HepG2 (cell line): ENCODE data around the gene BCAS3. TPM values are rescaled to one million over a fixed set of nuclear protein-coding genes. Genes with fewer than 3 reads are reported as not detected.

ENCODE experiments used
- BHLHE40 ChIP-seq: IDR thresholded peaks from 2 replicates; pipeline ENCODE4 v1.6.1; 2011; ENCODE audit warnings: low read length, improper control_type of control experiment
- DR1 ChIP-seq: sonication (generic); formaldehyde crosslinking; IDR thresholded peaks from 2 replicates; pipeline ENCODE4 v1.8.0; 2021; ENCODE audit warnings: mild to moderate bottlenecking, missing genetic modification reagents, inconsistent platforms
- FOXC1 ChIP-seq: sonication (generic); formaldehyde crosslinking; IDR thresholded peaks from 2 replicates; pipeline ENCODE4 v1.8.0; 2022; ENCODE audit warnings: mild to moderate bottlenecking, missing genetic modification reagents, borderline replicate concordance
- JUN ChIP-seq: sonication (generic); formaldehyde crosslinking; IDR thresholded peaks from 2 replicates; pipeline ENCODE4 v1.4.0; 2020; ENCODE audit warnings: mild to moderate bottlenecking, missing genetic modification reagents
- SMAD1 ChIP-seq: sonication (generic); formaldehyde crosslinking; IDR thresholded peaks from 2 replicates; pipeline ENCODE4 v1.4.0; 2020; ENCODE audit warnings: missing genetic modification reagents, low read depth, mild to moderate bottlenecking, borderline replicate concordance
- SMAD3 ChIP-seq: sonication (generic); formaldehyde crosslinking; IDR thresholded peaks from 2 replicates; pipeline ENCODE4 v1.4.0; 2020; ENCODE audit warnings: missing genetic modification reagents
- SPEN ChIP-seq: sonication (generic); formaldehyde crosslinking; IDR thresholded peaks from 2 replicates; pipeline ENCODE4 v1.5.1; 2020; ENCODE audit warnings: low read depth, mild to moderate bottlenecking, missing genetic modification reagents
- ZFP37 ChIP-seq: sonication (generic); formaldehyde crosslinking; IDR thresholded peaks from 2 replicates; pipeline ENCODE4 v1.4.0; 2020; ENCODE audit warnings: missing genetic modification reagents, borderline replicate concordance
- ZFP62 ChIP-seq: sonication (generic); formaldehyde crosslinking; IDR thresholded peaks from 2 replicates; pipeline ENCODE4 v1.4.0; 2020; ENCODE audit warnings: missing genetic modification reagents
- ZNF557 ChIP-seq: sonication (generic); formaldehyde crosslinking; IDR thresholded peaks from 2 replicates; pipeline ENCODE4 v1.4.0; 2020; ENCODE audit warnings: missing genetic modification reagents
- ZNF562 ChIP-seq: sonication (generic); formaldehyde crosslinking; IDR thresholded peaks from 2 replicates; pipeline ENCODE4 v1.8.0; 2022; ENCODE audit warnings: missing genetic modification reagents, borderline replicate concordance
- ZSCAN21 ChIP-seq: sonication (generic); formaldehyde crosslinking; IDR thresholded peaks from 2 replicates; pipeline ENCODE4 v1.8.0; 2022; ENCODE audit warnings: mild to moderate bottlenecking, missing genetic modification reagents, moderate library complexity, borderline replicate concordance
- polyA plus RNA-seq, 8 experiments: library from polyadenylated mRNA; depleted of rRNA in 3 of 8; stranded (reverse) in 7 of 8; unstranded in 1 of 8; fragments of >200 nt; fragmentation: Illumina TruSeq in 4 of 8; extraction: Trizol in 4 of 8; gene quantifications; 2 replicates each; pipeline versions ENCODE4 v1.2.1 to v1.2.3, GENCODE V29; 2011 to 2016; ENCODE audit warnings: low read depth in 4 of 8, missing spikeins in 1 of 8, mixed read lengths in 1 of 8; ENCODE audit not compliant: insufficient read depth in 1 of 8
- total RNA-seq, 5 experiments: library from RNA; depleted of rRNA; stranded (reverse); fragments of >200 nt; fragmentation: Illumina TruSeq; extraction: Trizol; gene quantifications; 2 replicates each; pipeline ENCODE4 v1.2.3, GENCODE V29; 2016; ENCODE audit warnings: low read depth in 1 of 5
- TF ChIP-seq, protein P1 (sequence below): sonication (generic); formaldehyde crosslinking; IDR thresholded peaks from 2 replicates; pipeline ENCODE4 v1.5.1; 2020; ENCODE audit warnings: mild to moderate bottlenecking, missing genetic modification reagents, borderline replicate concordance
- TF ChIP-seq, protein P2 (sequence below): sonication (generic); formaldehyde crosslinking; conservative IDR thresholded peaks from 2 replicates; pipeline ENCODE4 v1.8.0; 2022; ENCODE audit warnings: mild to moderate bottlenecking, moderate library complexity, missing genetic modification reagents
- TF ChIP-seq, protein P3 (sequence below): sonication (generic); formaldehyde crosslinking; IDR thresholded peaks from 2 replicates; pipeline ENCODE4 v1.5.1; 2020; ENCODE audit warnings: missing genetic modification reagents, mild to moderate bottlenecking, borderline replicate concordance
- TF ChIP-seq, protein P4 (sequence below): sonication (generic); formaldehyde crosslinking; IDR thresholded peaks from 2 replicates; pipeline ENCODE4 v1.8.1; 2023; ENCODE audit warnings: mild to moderate bottlenecking, moderate library complexity, missing genetic modification reagents
- TF ChIP-seq, protein P5 (sequence below): sonication (generic); formaldehyde crosslinking; IDR thresholded peaks from 2 replicates; pipeline ENCODE4 v1.4.0; 2020; ENCODE audit warnings: missing genetic modification reagents

The BCAS3 gene
- total and polyA plus RNA-seq, 2 of the 13 experiments (the other 11 are each of a cell fraction or from before 2014, with no cell fraction given): 10.7 to 11.2 TPM

DNA sequence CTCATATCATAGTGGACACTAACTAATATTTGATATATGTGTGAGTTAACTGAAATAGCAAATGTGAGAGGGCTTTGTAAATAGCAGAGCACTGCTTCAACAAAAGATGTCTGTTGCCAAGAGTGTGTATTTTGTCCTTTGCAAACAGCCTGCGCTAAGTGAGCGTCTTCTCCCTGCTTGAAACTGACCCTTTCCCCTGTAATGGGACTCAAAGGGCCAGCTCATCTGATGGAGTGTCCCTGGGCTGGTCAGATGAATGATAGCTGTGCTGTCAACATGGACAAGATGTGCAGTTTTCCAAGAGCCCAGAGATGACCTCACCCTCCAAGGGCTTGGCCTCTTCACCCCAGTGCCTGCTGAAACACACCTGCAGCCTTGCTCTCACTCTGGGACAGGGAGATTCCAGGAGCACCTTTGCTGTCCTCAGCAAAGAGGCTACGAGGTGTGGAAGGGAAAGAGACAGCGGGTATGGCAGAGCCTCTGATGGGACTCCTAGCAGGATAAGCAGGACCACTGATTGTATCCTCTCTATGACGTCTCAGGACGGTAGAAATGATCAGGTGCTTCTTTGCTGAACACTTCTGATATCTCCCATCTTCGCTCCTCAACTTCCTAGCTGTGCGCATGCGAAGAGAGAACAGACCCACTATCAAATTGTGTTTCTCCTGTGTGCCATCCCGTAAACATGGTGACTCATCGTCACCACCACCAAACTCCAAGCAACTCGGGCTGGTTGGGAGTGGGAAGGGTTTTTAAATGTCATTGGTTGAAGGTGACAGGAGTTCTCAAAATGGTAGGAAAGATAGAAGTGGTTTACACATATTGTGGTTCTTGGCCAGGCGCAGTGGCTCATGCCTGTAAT lies 686.2 kb downstream of the BCAS3 start (continued):
- TF ChIP-seq, protein P1, sequence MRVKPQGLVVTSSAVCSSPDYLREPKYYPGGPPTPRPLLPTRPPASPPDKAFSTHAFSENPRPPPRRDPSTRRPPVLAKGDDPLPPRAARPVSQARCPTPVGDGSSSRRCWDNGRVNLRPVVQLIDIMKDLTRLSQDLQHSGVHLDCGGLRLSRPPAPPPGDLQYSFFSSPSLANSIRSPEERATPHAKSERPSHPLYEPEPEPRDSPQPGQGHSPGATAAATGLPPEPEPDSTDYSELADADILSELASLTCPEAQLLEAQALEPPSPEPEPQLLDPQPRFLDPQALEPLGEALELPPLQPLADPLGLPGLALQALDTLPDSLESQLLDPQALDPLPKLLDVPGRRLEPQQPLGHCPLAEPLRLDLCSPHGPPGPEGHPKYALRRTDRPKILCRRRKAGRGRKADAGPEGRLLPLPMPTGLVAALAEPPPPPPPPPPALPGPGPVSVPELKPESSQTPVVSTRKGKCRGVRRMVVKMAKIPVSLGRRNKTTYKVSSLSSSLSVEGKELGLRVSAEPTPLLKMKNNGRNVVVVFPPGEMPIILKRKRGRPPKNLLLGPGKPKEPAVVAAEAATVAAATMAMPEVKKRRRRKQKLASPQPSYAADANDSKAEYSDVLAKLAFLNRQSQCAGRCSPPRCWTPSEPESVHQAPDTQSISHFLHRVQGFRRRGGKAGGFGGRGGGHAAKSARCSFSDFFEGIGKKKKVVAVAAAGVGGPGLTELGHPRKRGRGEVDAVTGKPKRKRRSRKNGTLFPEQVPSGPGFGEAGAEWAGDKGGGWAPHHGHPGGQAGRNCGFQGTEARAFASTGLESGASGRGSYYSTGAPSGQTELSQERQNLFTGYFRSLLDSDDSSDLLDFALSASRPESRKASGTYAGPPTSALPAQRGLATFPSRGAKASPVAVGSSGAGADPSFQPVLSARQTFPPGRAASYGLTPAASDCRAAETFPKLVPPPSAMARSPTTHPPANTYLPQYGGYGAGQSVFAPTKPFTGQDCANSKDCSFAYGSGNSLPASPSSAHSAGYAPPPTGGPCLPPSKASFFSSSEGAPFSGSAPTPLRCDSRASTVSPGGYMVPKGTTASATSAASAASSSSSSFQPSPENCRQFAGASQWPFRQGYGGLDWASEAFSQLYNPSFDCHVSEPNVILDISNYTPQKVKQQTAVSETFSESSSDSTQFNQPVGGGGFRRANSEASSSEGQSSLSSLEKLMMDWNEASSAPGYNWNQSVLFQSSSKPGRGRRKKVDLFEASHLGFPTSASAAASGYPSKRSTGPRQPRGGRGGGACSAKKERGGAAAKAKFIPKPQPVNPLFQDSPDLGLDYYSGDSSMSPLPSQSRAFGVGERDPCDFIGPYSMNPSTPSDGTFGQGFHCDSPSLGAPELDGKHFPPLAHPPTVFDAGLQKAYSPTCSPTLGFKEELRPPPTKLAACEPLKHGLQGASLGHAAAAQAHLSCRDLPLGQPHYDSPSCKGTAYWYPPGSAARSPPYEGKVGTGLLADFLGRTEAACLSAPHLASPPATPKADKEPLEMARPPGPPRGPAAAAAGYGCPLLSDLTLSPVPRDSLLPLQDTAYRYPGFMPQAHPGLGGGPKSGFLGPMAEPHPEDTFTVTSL: peak; percentile 84; the same call in 1 of the 2 replicates
- TF ChIP-seq FOXC1: 0 out of 2 replicates have a peak, but pooled peaks have one; percentile 34
- no peak for TF ChIP-seq ZFP62 (CRISPR knock-in tag)
- 0 out of 2 replicates have a peak, but pooled peaks have one; percentile 24 for TF ChIP-seq SPEN (CRISPR knock-in tag)
- TF ChIP-seq, protein P2, sequence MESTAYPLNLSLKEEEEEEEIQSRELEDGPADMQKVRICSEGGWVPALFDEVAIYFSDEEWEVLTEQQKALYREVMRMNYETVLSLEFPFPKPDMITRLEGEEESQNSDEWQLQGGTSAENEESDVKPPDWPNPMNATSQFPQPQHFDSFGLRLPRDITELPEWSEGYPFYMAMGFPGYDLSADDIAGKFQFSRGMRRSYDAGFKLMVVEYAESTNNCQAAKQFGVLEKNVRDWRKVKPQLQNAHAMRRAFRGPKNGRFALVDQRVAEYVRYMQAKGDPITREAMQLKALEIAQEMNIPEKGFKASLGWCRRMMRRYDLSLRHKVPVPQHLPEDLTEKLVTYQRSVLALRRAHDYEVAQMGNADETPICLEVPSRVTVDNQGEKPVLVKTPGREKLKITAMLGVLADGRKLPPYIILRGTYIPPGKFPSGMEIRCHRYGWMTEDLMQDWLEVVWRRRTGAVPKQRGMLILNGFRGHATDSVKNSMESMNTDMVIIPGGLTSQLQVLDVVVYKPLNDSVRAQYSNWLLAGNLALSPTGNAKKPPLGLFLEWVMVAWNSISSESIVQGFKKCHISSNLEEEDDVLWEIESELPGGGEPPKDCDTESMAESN (CRISPR knock-in tag): no peak; the same call in 1 of the 2 replicates
- TF ChIP-seq ZNF557 (CRISPR knock-in tag): no peak
- TF ChIP-seq ZNF562: no peak
- TF ChIP-seq ZSCAN21 (CRISPR knock-in tag): no peak
- TF ChIP-seq, protein P3, sequence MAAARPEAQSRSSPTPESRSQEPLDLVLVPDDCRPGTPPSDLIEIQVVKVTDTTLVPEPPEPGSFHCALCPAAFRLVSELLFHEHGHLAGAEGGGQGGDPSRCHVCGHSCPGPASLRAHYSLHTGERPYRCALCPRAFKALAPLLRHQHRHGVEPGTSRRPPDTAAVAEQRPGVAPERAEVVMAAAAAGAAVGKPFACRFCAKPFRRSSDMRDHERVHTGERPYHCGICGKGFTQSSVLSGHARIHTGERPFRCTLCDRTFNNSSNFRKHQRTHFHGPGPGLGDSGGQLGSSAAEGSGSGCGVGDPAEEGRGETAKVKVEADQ: no peak
- no peak for TF ChIP-seq DR1 (CRISPR knock-in tag)
- TF ChIP-seq, protein P4, sequence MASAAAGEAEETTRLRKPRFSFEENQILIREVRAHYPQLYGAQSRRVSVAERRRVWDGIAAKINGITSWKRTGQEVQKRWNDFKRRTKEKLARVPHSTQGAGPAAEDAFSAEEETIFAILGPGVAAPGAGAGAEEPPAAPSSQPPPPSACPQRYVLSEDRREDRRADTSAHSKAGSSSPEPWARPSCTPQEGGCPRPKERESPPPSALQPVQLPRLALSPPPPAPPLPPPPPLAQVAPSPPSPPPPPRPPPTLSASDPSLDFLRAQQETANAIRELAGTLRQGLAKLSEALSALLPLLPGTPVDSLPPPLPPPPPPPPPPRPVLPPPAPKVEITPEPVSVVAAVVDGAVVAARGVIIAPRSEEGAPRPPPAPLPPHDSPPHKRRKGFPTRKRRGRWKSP (CRISPR knock-in tag): no peak
- TF ChIP-seq JUN (CRISPR knock-in tag): peak; percentile 96
- TF ChIP-seq BHLHE40: no peak
- no peak for TF ChIP-seq ZFP37 (CRISPR knock-in tag)
- peak; percentile 68 for TF ChIP-seq SMAD3
- TF ChIP-seq, protein P5, sequence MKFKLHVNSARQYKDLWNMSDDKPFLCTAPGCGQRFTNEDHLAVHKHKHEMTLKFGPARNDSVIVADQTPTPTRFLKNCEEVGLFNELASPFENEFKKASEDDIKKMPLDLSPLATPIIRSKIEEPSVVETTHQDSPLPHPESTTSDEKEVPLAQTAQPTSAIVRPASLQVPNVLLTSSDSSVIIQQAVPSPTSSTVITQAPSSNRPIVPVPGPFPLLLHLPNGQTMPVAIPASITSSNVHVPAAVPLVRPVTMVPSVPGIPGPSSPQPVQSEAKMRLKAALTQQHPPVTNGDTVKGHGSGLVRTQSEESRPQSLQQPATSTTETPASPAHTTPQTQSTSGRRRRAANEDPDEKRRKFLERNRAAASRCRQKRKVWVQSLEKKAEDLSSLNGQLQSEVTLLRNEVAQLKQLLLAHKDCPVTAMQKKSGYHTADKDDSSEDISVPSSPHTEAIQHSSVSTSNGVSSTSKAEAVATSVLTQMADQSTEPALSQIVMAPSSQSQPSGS: peak; percentile 96
- peak; percentile 83 for TF ChIP-seq SMAD1 (CRISPR knock-in tag)
